K562 (cell line): ENCODE data around the gene AGAP6. TPM values are rescaled to one million over a fixed set of nuclear protein-coding genes. Genes with fewer than 3 reads are reported as not detected.
"Not testable (repeated sequence)": the region's sequence is repeated elsewhere in the genome, so short reads cannot be mapped to it uniquely, and the experiment has no call there.

Source experiments
- ATAC-seq: fragments of 200-7000 bp; cut with Tn5 transposase; 3 replicates; pipeline ENCODE4 v1.9.1; 2020; ENCODE audit warnings: moderate library complexity
- BruUV-seq: library from RNA; stranded (reverse); fragments of 400-500 nt; replicated peaks from 2 replicates; lab custom pipeline; 2021; lab: Mats Ljungman, UMichigan
- CTCF ChIA-PET: fragments of 300-600 bp; formaldehyde crosslinking; extraction: SDS; loops from one replicate; lab custom pipeline; 2021; ENCODE audit warnings: low intra/inter-chr PET ratio; lab: Yijun Ruan, JAX
- POLR2A ChIA-PET: fragments of 300-600, 350-650 bp; sonication (Branson Sonifier 250); formaldehyde crosslinking; extraction: SDS; loops from one replicate; lab custom pipeline; 2021; ENCODE audit warnings: antibody characterized with exemption, inconsistent platforms; lab: Yijun Ruan, JAX
- DNase-seq, 4 experiments: peaks; one replicate each; pipeline versions ENCODE4 v3.0.0 to v3.0.0-alpha.2; 2011 to 2018; ENCODE audit warnings: low spot score in 3 of 4, mixed read lengths in 3 of 4; ENCODE audit errors: extremely low read depth in 1 of 4
- FAIRE-seq: peaks from 2 replicates; lab custom pipeline; 2011; peaks lifted over from hg19 to GRCh38; lab: Jason Lieb, UNC
- H2AFZ ChIP-seq: 2 replicates; pipeline ENCODE4 v1.6.0; 2011; ENCODE audit warnings: low read depth, low read length, control low read depth, inconsistent platforms
- H3K27ac ChIP-seq: fragments of 200-600 bp; 3 replicates; pipeline ENCODE4 v1.8.0; 2011; ENCODE audit warnings: low read depth, mild to moderate bottlenecking, control low read depth, inconsistent platforms, low read length, moderate library complexity, mixed read lengths; ENCODE audit errors: extremely low read depth
- H3K27me3 ChIP-seq, 2 experiments: fragments of 300-600 bp in 1 of 2; 2 replicates in 1 of 2; 3 replicates in 1 of 2; pipeline versions ENCODE4 v1.6.0 to v1.8.0; 2011; ENCODE audit warnings: inconsistent platforms in 2 of 2, low read length in 2 of 2, mild to moderate bottlenecking in 1 of 2, mixed read lengths in 1 of 2, moderate library complexity in 1 of 2; ENCODE audit not compliant: control insufficient read depth in 2 of 2, insufficient read depth in 2 of 2
- H3K36me3 ChIP-seq: fragments of 300-600 bp; 3 replicates; pipeline ENCODE4 v1.8.0; 2011; ENCODE audit warnings: mild to moderate bottlenecking, low read length, inconsistent platforms; ENCODE audit not compliant: control insufficient read depth, insufficient read depth
- H3K4me1 ChIP-seq, 2 experiments: fragments of 200-600 bp in 1 of 2; replicated peaks in 1 of 2; 2 replicates in 1 of 2; 3 replicates in 1 of 2; pipeline versions ENCODE4 v1.5.1 to v1.8.0; 2011; ENCODE audit warnings: inconsistent platforms in 2 of 2, low read length in 2 of 2, mild to moderate bottlenecking in 1 of 2, mixed read lengths in 1 of 2, moderate library complexity in 1 of 2; ENCODE audit not compliant: control insufficient read depth in 2 of 2, insufficient read depth in 2 of 2
- H3K4me2 ChIP-seq: 2 replicates; pipeline ENCODE4 v1.6.1; 2011; ENCODE audit warnings: low read length, control low read depth, inconsistent platforms, mixed read lengths; ENCODE audit not compliant: insufficient read depth
- H3K4me3 ChIP-seq: fragments of 200-600 bp; sonication (generic), shearing (Covaris generic); 2 replicates; pipeline ENCODE4 v1.5.1; 2016; ENCODE audit warnings: control low read depth, inconsistent platforms
- H3K79me2 ChIP-seq: fragments of 200-600 bp; 3 replicates; pipeline ENCODE4 v1.8.0; 2011; ENCODE audit warnings: low read length, inconsistent platforms; ENCODE audit not compliant: control insufficient read depth, insufficient read depth
- H3K9ac ChIP-seq, 2 experiments: 2 replicates each; pipeline versions ENCODE4 v1.6.0 to v1.6.1; 2011; ENCODE audit warnings: low read depth in 2 of 2, low read length in 2 of 2, control low read depth in 1 of 2, inconsistent platforms in 1 of 2, mild to moderate bottlenecking in 1 of 2, mixed read lengths in 1 of 2; ENCODE audit not compliant: insufficient read depth in 1 of 2
- H3K9me1 ChIP-seq: one replicate; pipeline ENCODE4 v1.6.0; 2011; ENCODE audit warnings: inconsistent platforms, mild to moderate bottlenecking, low read length, moderate library complexity; ENCODE audit not compliant: control insufficient read depth, insufficient read depth
- H3K9me3 ChIP-seq: replicated peaks from 2 replicates; pipeline ENCODE4 v1.5.1; 2011; ENCODE audit warnings: low read depth, low read length, inconsistent platforms; ENCODE audit not compliant: control insufficient read depth, insufficient read depth
- H4K20me1 ChIP-seq: replicated peaks from 2 replicates; pipeline ENCODE4 v1.6.1; 2011; ENCODE audit warnings: low read length, inconsistent platforms, mixed read lengths; ENCODE audit not compliant: control insufficient read depth, insufficient read depth
- ARID1B ChIP-seq: fragments of 450-650 bp; IDR thresholded peaks from 2 replicates; pipeline ENCODE4 v1.6.1; 2016; ENCODE audit warnings: antibody characterized with exemption, mild to moderate bottlenecking, inconsistent platforms
- CBFA2T2 ChIP-seq: fragments of 450-650 bp; conservative IDR thresholded peaks from 2 replicates; pipeline ENCODE4 v1.6.1; 2017; ENCODE audit warnings: mild to moderate bottlenecking
- CBFA2T3 ChIP-seq: fragments of 450-650 bp; IDR thresholded peaks from 2 replicates; pipeline ENCODE4 v1.6.1; 2017
- CEBPB ChIP-seq: fragments of 450-650 bp; IDR thresholded peaks from 2 replicates; pipeline ENCODE4 v1.6.1; 2016; ENCODE audit warnings: missing genetic modification characterization, missing compliant biosample characterization
- DPF2 ChIP-seq: fragments of 450-650 bp; IDR thresholded peaks from 2 replicates; pipeline ENCODE4 v1.6.1; 2016
- RAD51 ChIP-seq: fragments of 450-650 bp; IDR thresholded peaks from 2 replicates; pipeline ENCODE4 v1.7.1; 2016; ENCODE audit warnings: low read depth, mild to moderate bottlenecking, borderline replicate concordance
- TFE3 ChIP-seq: fragments of 450-650 bp; formaldehyde crosslinking; IDR thresholded peaks from 2 replicates; pipeline ENCODE4 v1.4.0; 2020; ENCODE audit warnings: mild to moderate bottlenecking, mixed read lengths
- TOE1 ChIP-seq, 2 experiments: fragments of 450-650 bp in 1 of 2; sonication (generic) in 1 of 2; formaldehyde crosslinking in 1 of 2; IDR thresholded peaks; 2 replicates each; pipeline versions ENCODE4 v1.7.1 to v1.8.0; 2016 to 2022; ENCODE audit warnings: borderline replicate concordance in 2 of 2, mild to moderate bottlenecking in 2 of 2, antibody characterized with exemption in 1 of 2, inconsistent platforms in 1 of 2, low read depth in 1 of 2, missing genetic modification reagents in 1 of 2, moderate library complexity in 1 of 2
- USF2 ChIP-seq: sonication (generic); formaldehyde crosslinking; IDR thresholded peaks from 2 replicates; pipeline ENCODE4 v1.5.0; 2020; ENCODE audit warnings: missing genetic modification reagents
- WGBS: fragments of 100-300 bp; shearing (Covaris generic); methylation state at CpG from one replicate; pipeline ENCODE4 v1.1.6; 2016; ENCODE audit warnings: low coverage, mixed read lengths; ENCODE audit not compliant: insufficient coverage; ENCODE audit errors: missing lambda C conversion rate; 5-methylcytosine and 5-hydroxymethylcytosine counted together
- in situ Hi-C: fragments of 300-500 bp; cut with MboI; formaldehyde crosslinking; loops from 4 replicates; pipeline ENCODE4 v1.15.0; 2018; ENCODE audit warnings: inconsistent platforms, mixed read lengths
- intact Hi-C: fragments of 100-400 bp; cut with micrococcal nuclease; formaldehyde crosslinking; loops from 2 replicates; pipeline ENCODE4 v1.14.2; 2022
- polyA plus RNA-seq, 8 experiments: library from polyadenylated mRNA; depleted of rRNA in 4 of 8; stranded (reverse) in 5 of 8; unstranded in 3 of 8; fragments of >200 nt; fragmentation: Nextera tagmentation in 2 of 8; fragmentation: Illumina TruSeq in 1 of 8; extraction: Ambion mirVana in 2 of 8; extraction: Trizol in 1 of 8; gene quantifications; 2 replicates each; pipeline versions ENCODE4 v1.2.1 to v1.2.3, GENCODE V29; 2011 to 2014; ENCODE audit warnings: inconsistent platforms in 1 of 8, missing spikeins in 1 of 8
- total RNA-seq, 7 experiments: library from RNA; depleted of rRNA in 6 of 7; stranded (reverse); fragments of >200 nt in 6 of 7; fragmentation: Illumina TruSeq in 2 of 7; extraction: Trizol in 2 of 7; gene quantifications; 2 replicates each; pipeline versions ENCODE4 v1.2.1 to v1.2.3, GENCODE V29; 2011 to 2021; ENCODE audit warnings: low replicate concordance in 1 of 7

The AGAP6 gene
- total and polyA plus RNA-seq, 9 of the 15 experiments (the other 6 are each of a cell fraction or from before 2014, with no cell fraction given), result 1.0 to 46.8 (median 18.3) TPM

GRCh38 chr10:49987207-49987606 is 999 bp upstream of the AGAP6 start:
- not testable (repeated sequence) for FAIRE-seq

GRCh38 chr10:49995321-49995720 is 7.1 kb downstream of the AGAP6 start:
- H3K4me3 ChIP-seq, H3K79me2 ChIP-seq, H3K4me2 ChIP-seq, intact Hi-C loops, BruUV-seq, H2AFZ ChIP-seq, H3K9ac ChIP-seq, DNase-seq, POLR2A ChIA-PET, H3K27me3 ChIP-seq, H3K9me3 ChIP-seq, in situ Hi-C loops, FAIRE-seq, ATAC-seq, H4K20me1 ChIP-seq, H3K4me1 ChIP-seq, H3K9me1 ChIP-seq, H3K27ac ChIP-seq, CTCF ChIA-PET: not testable (repeated sequence)
- WGBS, result 80% methylated on average over 4 of the region's 5 CpGs
- H3K36me3 ChIP-seq, result peaks cover 16% of the 10 kb centered on the region; the same call in 1 of the 3 replicates

More at GRCh38 chr10:49987207-49987606, 999 bp upstream of the AGAP6 start:
- TF ChIP-seq RAD51, result peak; percentile 74
- TF ChIP-seq USF2 (CRISPR knock-in tag), result peak; percentile 59
- TF ChIP-seq CEBPB (tag), result peak; percentile 60
- peak; percentile 24; the same call in 1 of the 2 replicates for TF ChIP-seq CBFA2T3
- peak; percentile 63; the same call in 1 of the 2 replicates for TF ChIP-seq TOE1 (IDR thresholded peaks at IDR 0.05; ENCODE audit: borderline replicate concordance)
- H3K9ac ChIP-seq; H3K9me1 ChIP-seq; H4K20me1 ChIP-seq; H3K4me1 ChIP-seq; DNase-seq; BruUV-seq; H3K9me3 ChIP-seq; H3K27ac ChIP-seq; H3K4me2 ChIP-seq; in situ Hi-C loops; POLR2A ChIA-PET; CTCF ChIA-PET; ATAC-seq; intact Hi-C loops; H3K27me3 ChIP-seq; H3K4me3 ChIP-seq; H2AFZ ChIP-seq; H3K79me2 ChIP-seq; TF ChIP-seq TOE1 (CRISPR knock-in tag; IDR thresholded peaks at IDR 0.05; ENCODE audit: borderline replicate concordance, low read depth): not testable (repeated sequence)
- TF ChIP-seq CBFA2T2, result 0 out of 2 replicates have a peak, but pooled peaks have one; percentile 38
- TF ChIP-seq TFE3 (CRISPR knock-in tag), result peak; percentile 81
- peak; percentile 29; the same call in 1 of the 2 replicates for TF ChIP-seq ARID1B
- TF ChIP-seq DPF2, result 0 out of 2 replicates have a peak, but pooled peaks have one; percentile 16
- WGBS, result 49% methylated on average over 3 of the region's 3 CpGs
- H3K36me3 ChIP-seq, result peaks cover 10% of the 10 kb centered on the region; the same call in 1 of the 3 replicates
